GM12878 (cell line): Measurements from ENCODE around the gene ABR. TPM values are rescaled to one million over a fixed set of nuclear protein-coding genes. Genes with fewer than 3 reads are reported as not detected.
"Not testable (repeated sequence)": the region's sequence is repeated elsewhere in the genome, so short reads cannot be mapped to it uniquely, and the experiment has no call there.

Source experiments
- ATAC-seq: fragments of 200-7000 bp; cut with Tn5 transposase; 3 replicates; pipeline ENCODE4 v1.9.1; 2020; ENCODE audit warnings: mild to moderate bottlenecking, moderate library complexity
- BruUV-seq: library from RNA; stranded (reverse); fragments of 400-500 nt; replicated peaks from 2 replicates; lab custom pipeline; 2021; lab: Mats Ljungman, UMichigan
- CTCF ChIA-PET: fragments of 300-600 bp; sonication (Branson Sonifier 250); formaldehyde crosslinking; extraction: SDS; loops from one replicate; lab custom pipeline; 2021; ENCODE audit warnings: inconsistent platforms; lab: Yijun Ruan, JAX
- POLR2A ChIA-PET: fragments of 350-600 bp; formaldehyde crosslinking; extraction: SDS; loops from one replicate; lab custom pipeline; 2021; ENCODE audit warnings: inconsistent platforms; lab: Charles Lee
- RAD21 ChIA-PET: fragments of 300-600 bp; sonication (Branson Sonifier 250); formaldehyde crosslinking; loops from one replicate; lab custom pipeline; 2023; ENCODE audit warnings: antibody characterized with exemption; ENCODE audit not compliant: unreplicated experiment; lab: Charles Lee
- SMC1A ChIA-PET: fragments of 300-600 bp; sonication (Branson Sonifier 250); formaldehyde crosslinking; loops from one replicate; lab custom pipeline; 2023; ENCODE audit not compliant: unreplicated experiment, uncharacterized antibody; lab: Charles Lee
- DNase-seq: peaks from one replicate; pipeline ENCODE4 v3.0.0-alpha.2; 2011; ENCODE audit warnings: low read depth, low spot score
- FAIRE-seq: peaks from 3 replicates; lab custom pipeline; 2011; peaks lifted over from hg19 to GRCh38; lab: Jason Lieb, UNC
- H2AFZ ChIP-seq: 2 replicates; pipeline ENCODE4 v1.6.0; 2011; ENCODE audit warnings: low read depth, low read length, control low read depth; ENCODE audit not compliant: control insufficient read depth
- H3K27ac ChIP-seq: 2 replicates; pipeline ENCODE4 v1.5.1; 2011; ENCODE audit warnings: control low read depth; ENCODE audit not compliant: control insufficient read depth, insufficient read depth
- H3K27me3 ChIP-seq, 2 experiments: replicated peaks in 1 of 2; 2 replicates each; pipeline versions ENCODE4 v1.6.0 to v1.6.1; 2011; ENCODE audit warnings: low read length in 1 of 2; ENCODE audit not compliant: control insufficient read depth in 2 of 2, insufficient read depth in 2 of 2
- H3K36me3 ChIP-seq, 2 experiments: 2 replicates each; pipeline ENCODE4 v1.5.1; 2011; ENCODE audit warnings: low read length in 1 of 2; ENCODE audit not compliant: control insufficient read depth in 2 of 2, insufficient read depth in 2 of 2
- H3K4me1 ChIP-seq: 2 replicates; pipeline ENCODE4 v1.6.1; 2011; ENCODE audit warnings: mild to moderate bottlenecking, low read length, moderate library complexity, mixed read lengths; ENCODE audit not compliant: control insufficient read depth, insufficient read depth
- H3K4me2 ChIP-seq: 2 replicates; pipeline ENCODE4 v1.6.0; 2011; ENCODE audit warnings: control low read depth; ENCODE audit not compliant: control insufficient read depth, insufficient read depth
- H3K4me3 ChIP-seq: fragments of 200-600 bp; sonication (generic); 2 replicates; pipeline ENCODE4 v1.5.1; 2016
- H3K79me2 ChIP-seq: 2 replicates; pipeline ENCODE4 v1.6.0; 2011; ENCODE audit warnings: low read length; ENCODE audit not compliant: control insufficient read depth, insufficient read depth
- H3K9ac ChIP-seq: 2 replicates; pipeline ENCODE4 v1.8.0; 2011; ENCODE audit warnings: low read length, control low read depth, mixed read lengths; ENCODE audit not compliant: control insufficient read depth, insufficient read depth
- H3K9me3 ChIP-seq: replicated peaks from 3 replicates; pipeline ENCODE4 v1.5.1; 2011; ENCODE audit warnings: mild to moderate bottlenecking, low read length; ENCODE audit not compliant: control insufficient read depth, insufficient read depth
- H4K20me1 ChIP-seq: 2 replicates; pipeline ENCODE4 v1.6.0; 2011; ENCODE audit not compliant: control insufficient read depth, insufficient read depth
- ATF2 ChIP-seq: IDR thresholded peaks from 2 replicates; pipeline ENCODE4 v1.6.1; 2012; ENCODE audit warnings: low read length, inconsistent platforms
- BHLHE40 ChIP-seq, 2 experiments: fragments of 450-650 bp in 1 of 2; IDR thresholded peaks; 2 replicates each; pipeline ENCODE4 v1.6.1; 2011 to 2017; ENCODE audit warnings: low read depth in 2 of 2, borderline replicate concordance in 1 of 2, improper control_type of control experiment in 1 of 2, low read length in 1 of 2, mild to moderate bottlenecking in 1 of 2
- DPF2 ChIP-seq: fragments of 450-650 bp; IDR thresholded peaks from 2 replicates; pipeline ENCODE4 v1.6.1; 2017; ENCODE audit warnings: mild to moderate bottlenecking
- ETV6 ChIP-seq, 2 experiments: fragments of 450-650 bp in 1 of 2; IDR thresholded peaks in 1 of 2; conservative IDR thresholded peaks in 1 of 2; 2 replicates each; pipeline ENCODE4 v1.6.1; 2014; ENCODE audit warnings: antibody characterized with exemption in 1 of 2, borderline replicate concordance in 1 of 2, low read depth in 1 of 2, mild to moderate bottlenecking in 1 of 2, moderate library complexity in 1 of 2
- IKZF1 ChIP-seq: fragments of 450-650 bp; conservative IDR thresholded peaks from 2 replicates; pipeline ENCODE4 v1.6.1; 2017; ENCODE audit warnings: antibody characterized with exemption, mild to moderate bottlenecking
- IKZF2 ChIP-seq, 2 experiments: fragments of 450-650 bp; IDR thresholded peaks; 2 replicates each; pipeline ENCODE4 v1.6.1; 2017; ENCODE audit warnings: mild to moderate bottlenecking in 2 of 2, moderate library complexity in 2 of 2
- MEF2A ChIP-seq: IDR thresholded peaks from 2 replicates; pipeline ENCODE4 v1.6.1; 2011; ENCODE audit warnings: low read depth, mild to moderate bottlenecking, low read length, moderate library complexity; ENCODE audit not compliant: insufficient read depth
- MEF2B ChIP-seq: fragments of 450-650 bp; IDR thresholded peaks from 2 replicates; pipeline ENCODE4 v1.6.1; 2018; ENCODE audit warnings: mild to moderate bottlenecking, moderate library complexity; ENCODE audit not compliant: partially characterized antibody, poor library complexity, severe bottlenecking
- MTA2 ChIP-seq: fragments of 450-650 bp; IDR thresholded peaks from 2 replicates; pipeline ENCODE4 v1.6.1; 2016; ENCODE audit warnings: low read depth, mild to moderate bottlenecking, moderate library complexity
- NBN ChIP-seq: fragments of 450-650 bp; IDR thresholded peaks from 2 replicates; pipeline ENCODE4 v1.6.1; 2016
- NR2C1 ChIP-seq: fragments of 450-650 bp; IDR thresholded peaks from 2 replicates; pipeline ENCODE4 v1.6.1; 2017; ENCODE audit warnings: antibody characterized with exemption, mild to moderate bottlenecking, moderate library complexity
- NR2F1 ChIP-seq: fragments of 450-650 bp; conservative IDR thresholded peaks from 2 replicates; pipeline ENCODE4 v1.6.1; 2017; ENCODE audit warnings: mild to moderate bottlenecking
- RUNX3 ChIP-seq: IDR thresholded peaks from 2 replicates; pipeline ENCODE4 v1.6.1; 2012; ENCODE audit warnings: low read length, inconsistent platforms
- SMARCA5 ChIP-seq: fragments of 450-650 bp; IDR thresholded peaks from 2 replicates; pipeline ENCODE4 v1.6.1; 2017; ENCODE audit warnings: mild to moderate bottlenecking
- TCF12 ChIP-seq: IDR thresholded peaks from 2 replicates; pipeline ENCODE4 v1.6.1; 2011; ENCODE audit warnings: low read depth, mild to moderate bottlenecking, low read length
- ZNF687 ChIP-seq: fragments of 450-650 bp; IDR thresholded peaks from 2 replicates; pipeline ENCODE4 v1.6.1; 2017; ENCODE audit warnings: mild to moderate bottlenecking, moderate library complexity
- WGBS: methylation state at CpG from one replicate; pipeline ENCODE4 v1.1.6; 2016; ENCODE audit warnings: low lambda C conversion rate; ENCODE audit not compliant: insufficient replicate concordance, insufficient coverage; ENCODE audit errors: missing lambda C conversion rate; 5-methylcytosine and 5-hydroxymethylcytosine counted together
- in situ Hi-C: fragments of 300-500 bp; cut with MboI; formaldehyde crosslinking; loops from 9 replicates; pipeline ENCODE4 v1.14.3; 2018; ENCODE audit warnings: mixed read lengths
- intact Hi-C: fragments of 100-400 bp; cut with micrococcal nuclease; formaldehyde crosslinking; loops from one replicate; pipeline ENCODE4 v1.14.2; 2022; ENCODE audit not compliant: unreplicated experiment
- polyA plus RNA-seq, 11 experiments: library from polyadenylated mRNA; depleted of rRNA in 4 of 11; unstranded in 6 of 11; stranded (reverse) in 5 of 11; fragments of >200 nt; fragmentation: Nextera tagmentation in 4 of 11; fragmentation: Illumina TruSeq in 1 of 11; extraction: Ambion mirVana in 4 of 11; extraction: Trizol in 1 of 11; gene quantifications; 1 replicate in 1 of 11; 2 replicates in 10 of 11; pipeline versions ENCODE4 v1.2.1 to v1.2.3, GENCODE V29; 2011 to 2016; ENCODE audit warnings: inconsistent platforms in 2 of 11, missing spikeins in 2 of 11, low read depth in 1 of 11
- total RNA-seq, 4 experiments: library from RNA; depleted of rRNA in 3 of 4; stranded (reverse); fragments of >200 nt in 3 of 4; fragmentation: Illumina TruSeq in 1 of 4; extraction: Trizol in 1 of 4; gene quantifications; 2 replicates each; pipeline versions ENCODE4 v1.2.1 to v1.2.3, GENCODE V29; 2013 to 2021

The ABR gene
- total and polyA plus RNA-seq, 10 of the 15 experiments (the other 5 are each of a cell fraction or from before 2014, with no cell fraction given): 1.4 to 112 (median 30.0) TPM

- H4K20me1 ChIP-seq, H3K36me3 ChIP-seq, H2AFZ ChIP-seq, H3K27me3 ChIP-seq, BruUV-seq, DNase-seq, H3K9me3 ChIP-seq, intact Hi-C loops: not testable (repeated sequence)
- peak overlapping the region; percentile 79 for H3K4me2 ChIP-seq
- POLR2A ChIA-PET: interaction anchor here (1.3 to 3.4 kb wide), 3 partner anchors 14 to 29 kb away, joined by 7 to 22 read pairs (median 21); no protein-coding TSS in a partner anchor
- CTCF ChIA-PET: interaction anchor here (0.9 to 7.0 kb wide), 6 partner anchors 14 to 76 kb away, joined by 3 to 138 read pairs (median 18); no protein-coding TSS in a partner anchor
- in situ Hi-C loops: loop anchor here (5.0 kb wide), 1 partner anchor 77 kb away; no protein-coding TSS in a partner anchor
- peaks cover 57% of the 10 kb centered on the region for H3K4me1 ChIP-seq
- TF ChIP-seq IKZF2 (IDR thresholded peaks at IDR 0.05): peak in 1 of 2 experiments; percentile 47; a peak in 2 of 4 replicates
- TF ChIP-seq MEF2A: 0 out of 2 replicates have a peak, but pooled peaks have one; percentile 38
- peak; percentile 34 for TF ChIP-seq MTA2
- TF ChIP-seq MEF2B: peak; percentile 31
- TF ChIP-seq NBN: peak; percentile 48
- TF ChIP-seq BHLHE40 (IDR thresholded peaks at IDR 0.05; ENCODE audit: borderline replicate concordance in 1 of 2, low read depth in 2 of 2, low read length in 1 of 2): peak in 1 of 2 experiments; percentile 75; a peak in 2 of 4 replicates
- TF ChIP-seq NR2C1: peak; percentile 51
- TF ChIP-seq RUNX3: peak; percentile 56
- 0 out of 4 replicates have a peak, but pooled peaks of 1 of the 2 experiments have one; percentile 36 for TF ChIP-seq ETV6 (conservative IDR thresholded peaks at IDR 0.05 in 1 of 2, IDR thresholded peaks at IDR 0.05 in 1 of 2; ENCODE audit: borderline replicate concordance in 1 of 2, low read depth in 1 of 2)
- peak; percentile 51; the same call in 1 of the 2 replicates for TF ChIP-seq SMARCA5
- TF ChIP-seq ZNF687: peak; percentile 64; the same call in 1 of the 2 replicates
- TF ChIP-seq DPF2: 0 out of 2 replicates have a peak, but pooled peaks have one; percentile 22
- peak; percentile 78 for TF ChIP-seq NR2F1
- TF ChIP-seq TCF12: 0 out of 2 replicates have a peak, but pooled peaks have one; percentile 44
- peak; percentile 16; the same call in 1 of the 2 replicates for TF ChIP-seq IKZF1
- peak; percentile 26; the same call in 1 of the 2 replicates for TF ChIP-seq ATF2
- SMC1A ChIA-PET: interaction anchor here (0.7 to 3.9 kb wide), 5 partner anchors 14 to 30 kb away, joined by 4 to 34 read pairs (median 12); no protein-coding TSS in a partner anchor
- ATAC-seq (peak; percentile 22), FAIRE-seq (peak; percentile 47)
- peaks cover 37% of the 10 kb centered on the region for H3K79me2 ChIP-seq
- H3K9ac ChIP-seq: peak overlapping the region; percentile 55
- peak overlapping the region; percentile 89 for H3K27ac ChIP-seq
- peak overlapping the region; percentile 60; the same call in 1 of the 2 replicates for H3K4me3 ChIP-seq
- RAD21 ChIA-PET: interaction anchor here (0.7 to 5.4 kb wide), 7 partner anchors 13 to 77 kb away, joined by 3 to 50 read pairs (median 37); partner anchors contain the start of gene ABR
- WGBS: 4% methylated on average over 10 of the region's 10 CpGs
Measured at GRCh38 chr17:1199271-1199743, 19.5 kb upstream of the ABR start.
